NCI-H1092 treated with DMSO at 0.1 percent for 48 hours (cell line): ENCODE measurements around the gene TRPM6.

Source experiments
- DNase-seq: peaks from one replicate; lab custom pipeline; 2025; lab: John Stamatoyannopoulos, UW

The TRPM6 gene

DNA sequence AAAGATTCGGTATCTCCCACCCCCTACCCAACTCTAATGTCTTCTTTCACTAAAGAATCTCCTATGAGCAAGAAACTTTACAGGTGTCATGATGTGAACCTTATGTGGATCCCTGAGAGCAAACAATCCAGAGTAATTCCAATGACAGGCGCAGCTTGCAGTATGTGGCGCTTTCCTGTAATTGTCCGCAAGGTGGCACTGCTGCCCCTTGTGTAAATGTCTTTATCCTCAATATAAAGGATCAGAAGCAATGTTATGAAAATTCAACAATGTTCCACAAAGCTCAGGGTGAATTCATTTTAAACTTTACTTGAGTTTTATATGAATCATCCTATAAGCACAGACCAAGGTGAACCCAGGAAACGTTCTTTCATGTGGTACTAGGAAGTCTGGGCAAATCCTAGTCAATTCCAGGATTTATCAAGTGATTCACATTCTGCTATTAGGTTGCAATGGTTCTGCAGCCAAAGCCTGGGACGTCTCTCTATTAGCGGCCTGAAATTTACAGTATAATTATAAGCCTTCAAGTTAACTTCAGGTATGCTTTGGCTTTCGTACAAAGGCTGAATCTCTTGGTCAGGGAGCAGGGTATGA is 113.7 kb downstream of the TRPM6 start:
- DNase-seq, result peak; percentile 73

DNA sequence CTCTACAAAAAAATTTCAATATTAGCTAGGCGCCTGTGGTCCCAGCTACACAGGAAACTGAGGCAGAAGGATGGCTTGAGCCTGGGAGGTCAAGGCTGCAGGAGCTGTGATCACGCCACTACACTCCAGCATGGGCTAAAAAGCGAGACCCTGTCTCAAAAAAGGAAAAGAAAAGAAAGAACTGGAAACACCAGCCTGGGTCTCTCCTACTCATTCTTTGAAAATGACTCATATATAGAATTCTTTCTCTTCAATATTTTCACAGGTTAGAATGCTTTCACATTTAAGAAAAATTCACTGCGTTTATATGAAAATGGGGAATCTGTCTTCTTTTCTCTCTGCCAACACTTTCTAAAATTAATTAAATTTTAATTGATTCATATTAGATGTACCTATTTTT is 115.6 kb downstream of the TRPM6 start:
- no peak for DNase-seq

DNA sequence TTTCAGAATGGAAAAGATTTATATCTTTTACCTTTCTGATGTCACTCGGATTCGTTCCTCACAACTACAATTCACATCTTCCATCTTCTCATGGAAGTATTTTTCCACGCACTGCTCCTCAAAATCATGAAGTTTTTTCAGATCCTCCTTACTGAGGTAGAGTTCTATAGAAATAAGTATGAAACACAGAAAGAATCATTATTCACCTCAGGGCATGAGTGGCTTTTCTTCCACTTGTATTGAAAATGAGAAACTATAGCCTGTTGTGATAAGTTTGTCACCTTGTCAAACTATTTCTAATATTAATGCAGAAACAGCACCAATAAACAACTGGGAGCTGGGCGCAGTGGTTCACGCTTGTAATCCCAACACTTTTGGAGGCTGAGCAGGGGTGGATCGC is 116.0 kb downstream of the TRPM6 start:
- no peak for DNase-seq

DNA sequence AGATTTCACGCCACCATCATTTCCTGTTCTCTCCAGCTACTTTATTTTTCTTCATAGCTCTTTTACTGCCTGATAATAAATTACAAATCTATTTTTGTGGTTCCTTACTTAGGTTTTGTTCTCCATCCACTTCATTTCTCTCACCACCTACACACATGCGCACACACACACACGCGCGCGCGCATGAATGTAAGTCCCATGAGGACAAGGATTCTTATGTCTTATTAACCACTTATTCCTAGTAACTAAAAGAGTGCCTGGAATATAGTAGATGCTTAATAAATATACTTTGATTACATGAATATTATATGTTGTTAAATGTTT is 116.5 kb downstream of the TRPM6 start:
- no peak for DNase-seq

DNA sequence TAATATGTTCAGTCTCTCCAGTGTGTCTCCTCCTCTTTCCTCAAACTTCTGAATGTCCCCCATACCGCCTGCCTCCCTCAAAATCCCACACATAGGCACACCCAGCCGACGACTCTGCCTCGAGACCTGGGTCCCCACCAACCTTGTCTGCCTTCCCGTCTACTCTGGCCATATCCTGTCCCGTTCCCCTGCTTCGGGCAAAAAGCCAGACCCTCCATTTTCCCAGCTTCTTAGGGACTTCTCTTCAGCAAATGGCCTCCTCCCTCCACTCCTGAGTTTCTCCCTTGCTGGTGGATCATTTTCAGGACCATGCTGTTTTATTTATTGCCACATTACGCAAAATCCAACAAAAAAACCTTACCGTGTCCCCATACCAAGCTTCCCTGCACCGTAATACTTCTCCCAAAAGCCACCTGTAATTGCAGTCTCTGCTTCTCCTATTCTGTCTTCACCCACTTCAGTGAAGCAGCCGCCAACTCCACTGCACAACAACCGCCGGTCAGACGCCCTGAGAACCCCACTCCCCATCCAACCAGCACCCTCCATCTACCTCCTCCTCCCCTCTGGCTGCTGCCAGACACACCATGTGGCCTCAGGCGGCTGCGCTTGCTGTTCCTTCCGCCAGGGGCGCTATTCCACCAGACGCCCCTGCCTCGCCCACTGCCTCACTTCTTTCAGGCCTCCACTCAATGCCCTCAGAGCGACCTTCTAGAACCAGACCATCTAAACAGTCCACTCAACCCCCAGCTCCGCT is 117.0 kb downstream of the TRPM6 start:
- peak; percentile 27 for DNase-seq

DNA sequence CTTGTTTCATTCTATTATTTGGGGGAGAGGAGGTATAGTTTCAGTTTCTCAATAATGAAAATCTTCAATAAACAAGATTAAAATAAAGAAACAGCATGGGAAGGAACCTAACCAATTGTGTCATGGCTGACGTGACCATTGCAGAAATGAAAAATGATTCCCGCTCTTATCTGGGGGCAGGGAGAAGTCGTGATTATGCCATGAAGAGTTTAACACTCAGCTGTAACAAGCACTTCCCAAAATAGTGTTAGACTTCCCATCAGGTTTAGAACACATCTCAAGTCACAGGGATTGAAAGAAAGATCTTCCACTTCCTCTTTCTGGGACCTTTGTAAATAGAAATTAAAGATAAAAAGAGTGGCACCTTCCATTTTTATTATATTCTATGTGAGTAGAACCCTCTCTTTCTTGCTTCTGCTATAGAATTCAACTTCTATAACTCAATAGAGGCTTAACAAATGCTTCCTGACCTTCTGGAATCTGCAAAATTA is 122.2 kb downstream of the TRPM6 start:
- no peak for DNase-seq

DNA sequence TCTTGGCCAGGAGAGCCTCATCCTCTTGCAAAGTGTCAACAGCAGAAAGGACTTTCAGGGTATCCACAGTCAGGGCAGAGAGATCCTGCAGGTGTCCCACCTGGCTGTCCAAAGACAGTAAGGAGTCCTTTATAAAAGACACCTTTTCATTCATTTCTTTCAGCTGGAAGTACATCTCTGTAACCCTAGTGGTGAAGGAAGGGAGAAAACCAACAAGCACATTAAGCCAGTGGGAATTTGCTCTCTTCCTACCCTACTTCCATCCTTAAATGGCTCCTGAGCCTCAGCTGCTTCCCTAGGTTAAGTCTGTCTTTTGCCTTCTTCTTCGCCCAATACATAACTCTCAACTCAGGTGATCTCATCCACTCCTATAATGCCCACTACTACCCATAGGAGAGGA is 124.8 kb downstream of the TRPM6 start:
- no peak for DNase-seq

DNA sequence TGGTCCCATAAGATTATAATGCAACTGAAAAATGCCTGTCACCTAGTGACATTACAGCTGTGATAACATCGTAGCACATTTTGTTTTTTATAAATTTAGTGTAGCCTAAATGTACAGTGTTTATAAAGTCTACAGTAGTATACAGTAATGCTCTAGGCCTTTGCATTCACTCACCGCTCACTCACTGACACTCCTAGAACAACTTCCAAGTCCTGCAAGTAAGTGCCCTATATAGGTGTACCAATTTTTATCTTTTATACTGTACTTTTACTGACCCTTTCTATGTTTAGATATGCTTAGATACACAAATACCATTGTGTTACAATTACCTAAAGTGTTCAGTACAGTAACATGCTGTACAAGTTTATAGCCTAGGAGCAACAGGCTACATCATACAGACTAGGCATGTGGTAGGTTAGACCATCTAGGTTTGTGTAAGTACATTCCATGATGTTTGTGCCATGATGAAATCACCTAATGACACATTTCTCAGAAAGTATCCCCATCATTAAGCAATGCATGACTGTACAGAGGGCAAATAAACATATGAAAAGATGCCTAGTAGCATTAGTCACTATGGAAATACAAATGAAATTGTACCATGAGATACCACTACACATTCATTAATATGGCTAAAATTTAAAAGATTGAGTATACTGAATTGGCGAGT is 127.6 kb downstream of the TRPM6 start:
- no peak for DNase-seq

DNA sequence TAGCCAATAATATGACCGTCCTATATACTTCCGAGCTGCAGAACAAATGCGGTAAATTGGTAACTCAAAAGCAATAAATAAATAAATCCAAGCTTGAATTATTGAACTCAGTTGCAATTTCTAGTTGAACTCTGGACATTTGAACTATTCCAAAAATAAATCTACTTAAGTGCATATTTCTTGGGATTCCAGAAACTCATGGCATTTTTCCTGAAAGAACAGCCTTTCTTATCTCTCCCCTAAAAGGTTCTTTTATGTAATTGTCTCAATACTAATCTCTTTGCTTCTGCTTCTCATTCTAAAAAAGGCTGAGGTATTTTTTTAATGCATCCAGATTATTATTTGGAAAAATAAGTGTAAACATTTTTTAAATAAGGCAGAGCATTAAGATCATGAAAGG is 131.7 kb downstream of the TRPM6 start:
- DNase-seq, result no peak

DNA sequence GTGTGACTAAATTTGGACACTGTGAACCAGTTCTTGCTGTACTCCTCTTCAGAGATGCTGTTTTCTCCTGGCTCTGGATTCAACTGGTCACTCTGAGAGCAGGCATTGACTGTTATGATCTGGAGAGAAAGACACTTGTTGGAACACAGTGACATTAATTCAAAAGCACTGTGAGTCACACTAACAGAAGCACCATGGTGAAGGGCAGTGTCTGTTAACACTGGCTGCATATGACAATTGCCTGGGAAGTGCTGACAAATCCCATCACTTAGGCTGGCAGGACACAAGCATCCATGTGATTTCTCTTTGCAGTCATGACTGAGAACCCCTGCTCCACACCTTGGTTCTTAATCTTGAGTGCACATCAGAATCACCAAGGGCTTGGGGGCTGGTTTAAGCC is 132.4 kb downstream of the TRPM6 start:
- DNase-seq, result no peak

DNA sequence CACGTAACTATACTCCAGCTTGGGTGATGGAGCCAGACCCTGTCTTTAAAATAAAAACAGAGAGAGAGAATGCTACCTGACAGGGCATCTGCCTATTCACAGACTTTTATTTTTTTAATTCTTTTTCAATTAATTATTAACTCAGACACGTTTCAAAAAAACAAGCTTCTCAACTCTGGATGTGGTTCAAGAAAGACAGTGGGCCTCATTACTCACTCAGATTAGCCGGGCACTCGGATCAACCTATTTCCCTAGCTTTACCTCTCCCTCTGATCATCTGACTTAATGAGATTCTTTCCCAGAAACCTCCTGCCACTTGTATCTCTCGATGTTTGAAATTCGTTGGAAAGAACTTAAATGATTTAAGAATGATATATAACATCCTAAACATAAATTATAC is 134.1 kb downstream of the TRPM6 start:
- no peak for DNase-seq

DNA sequence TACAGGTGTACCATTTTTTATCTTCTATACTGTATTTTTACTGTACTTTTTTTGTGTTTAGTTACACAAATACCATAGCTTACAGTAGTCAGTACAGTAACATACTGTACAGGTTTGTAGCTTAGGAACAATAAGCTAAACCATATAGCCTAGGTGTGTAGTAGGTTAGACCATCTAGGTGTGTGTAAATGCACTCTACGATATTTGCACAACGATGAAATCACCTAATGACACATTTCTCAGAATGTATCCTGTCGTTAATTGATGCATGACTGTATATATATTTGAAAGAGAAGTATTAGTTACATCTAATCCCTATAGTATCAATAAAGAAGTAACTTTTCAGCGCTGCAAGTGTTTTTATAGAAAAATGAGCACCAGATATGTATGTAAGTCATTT is 138.8 kb downstream of the TRPM6 start:
- DNase-seq, result no peak

DNA sequence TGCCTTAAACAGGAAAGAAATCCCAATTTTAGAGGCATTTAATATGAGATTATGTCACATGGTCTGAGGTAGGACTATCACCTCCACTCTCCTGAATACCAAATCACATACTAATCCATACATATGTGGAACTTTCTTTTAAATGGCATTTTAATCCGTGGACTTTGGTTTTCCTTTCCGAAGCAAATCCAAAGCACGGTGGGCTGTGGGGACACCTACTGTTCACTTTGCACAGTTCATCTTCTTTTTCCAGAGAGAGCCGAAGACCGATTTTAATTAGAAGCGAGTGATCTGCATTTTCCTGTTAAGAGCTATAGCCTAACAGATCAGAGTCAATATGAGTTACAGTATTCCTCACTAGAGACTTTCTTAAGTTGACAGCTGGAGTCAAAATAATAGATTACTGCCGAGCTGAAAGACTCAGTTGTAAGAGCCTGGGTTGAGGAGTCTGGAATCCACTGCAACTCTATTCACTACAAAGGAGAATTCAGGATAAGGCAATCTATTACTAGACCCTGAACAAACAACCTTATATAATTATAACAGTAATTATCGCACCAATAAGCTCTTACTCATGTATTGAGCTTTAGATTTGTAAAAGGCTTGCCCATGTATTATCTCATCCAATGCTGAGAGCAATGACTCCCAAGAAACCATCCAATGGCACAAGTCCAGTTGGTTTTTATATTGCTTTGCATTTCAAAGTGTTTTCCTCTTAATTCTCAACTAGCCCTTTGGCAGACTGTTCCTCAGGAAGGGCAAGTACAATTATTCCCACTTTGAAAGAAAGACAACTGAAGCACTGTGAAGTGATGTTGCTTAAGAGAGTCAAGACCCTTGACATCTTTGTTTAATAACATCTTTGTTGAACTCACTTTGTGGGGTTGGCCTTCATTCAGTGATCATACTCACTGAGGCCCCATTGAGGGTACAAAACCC is 144.7 kb downstream of the TRPM6 start:
- DNase-seq, result peak; percentile 44

DNA sequence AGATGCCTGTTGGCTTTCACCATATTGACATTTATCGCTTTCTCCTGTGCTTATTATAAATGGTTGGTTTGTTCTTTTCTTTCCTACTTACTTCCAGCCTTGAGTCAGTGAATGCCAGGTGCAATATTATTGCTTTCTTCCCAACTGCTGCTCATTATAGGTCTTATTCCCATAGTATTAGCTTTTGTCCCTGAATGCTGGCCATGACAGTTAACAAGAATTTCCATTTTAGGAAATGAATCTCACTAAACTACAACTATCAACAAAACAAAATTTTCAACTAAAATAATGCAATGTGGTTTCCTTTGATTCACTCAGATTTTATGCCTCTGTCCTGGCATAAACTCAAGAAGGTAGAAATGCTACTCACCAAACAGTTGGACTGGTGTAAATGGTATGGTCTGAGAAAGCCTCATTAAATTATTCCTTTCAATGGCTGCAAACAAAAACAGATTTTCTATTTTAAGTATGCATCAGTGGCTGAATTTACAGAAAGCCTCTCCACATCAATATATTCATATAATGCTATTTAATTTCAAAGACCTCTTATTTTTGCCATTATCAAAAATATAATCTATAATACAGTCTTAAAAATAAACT is 145.4 kb downstream of the TRPM6 start:
- peak; percentile 26 for DNase-seq

DNA sequence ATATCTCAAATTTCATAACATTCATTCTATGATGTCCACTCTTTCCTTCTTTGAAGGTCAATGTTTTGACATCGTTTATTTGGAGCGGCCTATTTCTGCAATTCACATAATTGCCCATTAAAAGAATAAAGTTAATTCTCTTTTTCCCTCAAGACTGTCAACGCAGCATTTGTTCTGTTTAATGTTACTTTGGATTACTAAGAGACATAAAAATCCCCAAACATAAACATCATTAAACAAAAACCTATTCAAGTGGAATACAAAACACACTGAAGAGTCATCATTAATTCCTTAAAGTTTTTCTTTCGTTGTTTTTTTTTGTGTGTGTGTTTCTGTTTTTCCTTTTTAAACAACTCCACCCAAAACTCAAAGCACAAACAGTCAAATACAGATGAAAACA is 151.1 kb downstream of the TRPM6 start:
- no peak for DNase-seq

DNA sequence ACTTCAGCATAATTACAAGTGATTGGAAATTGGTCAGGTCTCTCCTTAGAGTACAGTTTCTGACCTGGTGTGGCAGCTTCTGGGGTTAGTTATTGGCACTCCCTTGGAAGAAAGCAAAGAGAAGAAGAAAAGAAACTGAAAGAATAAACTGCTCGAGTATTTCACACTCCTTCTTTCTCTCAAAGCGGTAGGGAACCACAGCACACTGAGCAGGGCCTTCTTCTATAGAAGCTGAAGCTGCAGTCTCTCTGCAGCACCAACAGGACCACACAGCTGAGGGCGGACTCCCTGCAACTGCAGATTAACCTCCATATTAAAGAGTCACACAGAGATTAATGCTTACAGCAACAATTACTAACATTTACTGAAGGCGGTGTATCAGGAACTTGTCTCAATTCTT is 152.0 kb downstream of the TRPM6 start:
- DNase-seq, result no peak

DNA sequence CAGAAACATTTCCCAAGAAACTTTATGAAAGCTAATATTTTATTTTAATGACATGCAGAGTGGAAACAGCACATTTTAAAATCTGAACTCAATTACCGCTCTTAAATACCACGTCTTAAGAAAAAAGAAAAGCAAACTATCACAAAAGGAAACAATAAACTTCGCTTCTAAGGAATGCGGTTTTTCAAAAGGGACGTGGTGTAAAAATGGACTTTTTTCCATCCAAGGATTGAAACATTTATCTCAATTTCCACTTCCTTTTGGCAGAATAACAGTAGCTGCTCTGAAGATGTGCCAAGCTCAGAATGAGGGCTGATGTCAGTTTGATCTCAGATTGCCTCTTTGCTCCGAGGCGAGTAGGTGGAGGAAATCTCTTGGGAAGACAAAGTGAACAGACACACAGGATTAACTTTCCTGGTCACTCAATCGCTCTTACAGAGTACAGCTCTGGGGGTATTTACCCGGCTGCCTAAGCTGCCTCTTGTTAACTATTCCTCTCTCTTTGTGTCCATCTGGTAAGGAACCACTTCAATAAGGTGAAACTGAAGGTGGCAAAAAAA is 158.5 kb downstream of the TRPM6 start:
- no peak for DNase-seq

DNA sequence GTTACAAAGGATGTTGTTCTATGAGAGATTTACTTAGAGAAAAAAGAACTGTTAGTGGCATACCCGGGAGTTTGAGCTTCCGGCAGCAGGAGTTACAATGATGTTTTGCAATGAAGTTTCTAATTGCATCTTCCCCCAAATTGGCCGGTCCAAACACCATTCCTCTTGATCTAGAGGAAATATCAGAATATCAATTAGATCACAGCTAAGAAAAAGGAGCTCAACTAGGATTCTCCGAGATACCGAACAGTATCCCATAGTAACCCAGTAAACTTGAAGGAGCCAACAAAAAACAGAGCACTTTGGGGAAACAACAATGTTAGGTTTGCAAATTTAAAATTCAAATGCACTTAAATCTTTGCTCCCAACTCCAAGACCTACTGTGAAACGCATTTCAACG is 159.5 kb downstream of the TRPM6 start:
- no peak for DNase-seq

DNA sequence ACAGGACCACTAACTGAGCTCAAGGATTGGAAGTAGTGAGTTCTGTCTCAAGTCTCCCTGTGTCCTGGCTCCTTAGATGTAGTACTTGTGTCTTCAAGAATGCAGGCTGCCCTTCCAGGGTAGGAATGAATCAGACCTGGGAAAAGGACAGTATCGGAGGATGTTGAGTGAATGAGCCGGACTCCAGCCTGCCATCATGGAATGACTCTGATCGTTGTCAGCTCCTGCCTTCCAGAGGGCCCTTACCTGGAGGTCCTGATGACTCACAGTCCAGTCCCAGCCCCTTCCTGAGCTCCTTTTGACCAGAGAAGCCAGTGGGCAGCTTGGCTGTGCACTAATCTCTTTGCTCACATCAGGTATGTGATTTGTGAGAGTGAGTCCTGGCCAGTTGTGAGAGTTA is 161.1 kb downstream of the TRPM6 start:
- DNase-seq, result no peak

DNA sequence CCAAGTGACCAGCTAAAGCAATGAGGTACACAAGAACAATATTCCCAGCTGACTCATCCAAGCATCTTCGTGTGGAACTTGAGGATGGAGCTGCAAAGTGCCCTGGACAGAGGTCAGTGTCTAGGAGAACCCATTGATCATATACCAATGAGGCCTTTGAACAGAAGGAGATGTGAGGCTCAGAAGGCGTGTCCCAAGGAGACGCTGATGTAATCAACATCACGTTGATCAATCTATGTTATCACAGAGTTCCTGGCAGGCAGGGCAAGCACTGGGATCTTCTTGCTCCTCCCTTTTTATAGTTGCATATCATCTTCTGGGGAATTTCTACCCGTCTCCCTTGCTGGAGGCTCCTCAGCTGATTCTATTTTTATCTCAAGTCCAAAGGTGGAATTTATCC is 163.4 kb downstream of the TRPM6 start:
- no peak for DNase-seq
